IMR-90 (cell line): ENCODE results near the gene F5. TPM values are rescaled to one million over a fixed set of nuclear protein-coding genes. Genes with fewer than 3 reads are reported as not detected.

Source experiments
- ATAC-seq: fragments of 200-7000 bp; cut with Tn5 transposase; 2 replicates; pipeline ENCODE4 v1.9.1; 2020; ENCODE audit warnings: low read depth, mild to moderate bottlenecking, moderate library complexity
- BruUV-seq: library from RNA; stranded (reverse); fragments of 400-500 nt; replicated peaks from 2 replicates; lab custom pipeline; 2021; lab: Mats Ljungman, UMichigan
- CTCF ChIA-PET: fragments of 300-600 bp; formaldehyde crosslinking; extraction: SDS; loops from one replicate; lab custom pipeline; 2021; ENCODE audit warnings: antibody characterized with exemption; lab: Yijun Ruan, JAX
- POLR2A ChIA-PET: fragments of 300-600 bp; sonication (Branson Sonifier 250); formaldehyde crosslinking; loops from one replicate; lab custom pipeline; 2022; ENCODE audit warnings: antibody characterized with exemption; ENCODE audit not compliant: unreplicated experiment; lab: Charles Lee
- DNase-seq: peaks from one replicate; pipeline ENCODE4 v3.0.0; 2013
- H2AFZ ChIP-seq: replicated peaks from 2 replicates; pipeline ENCODE3; 2013; ENCODE audit warnings: low read length, mild to moderate bottlenecking; ENCODE audit not compliant: poor library complexity
- H2AK5ac ChIP-seq: 2 replicates; pipeline ENCODE4 v1.6.1; 2013; ENCODE audit warnings: low read depth, low read length, inconsistent platforms
- H2AK9ac ChIP-seq: replicated peaks from 2 replicates; pipeline ENCODE3; 2013; ENCODE audit warnings: mild to moderate bottlenecking, low read depth, low read length, moderate library complexity; ENCODE audit not compliant: poor library complexity
- H2BK120ac ChIP-seq: 2 replicates; pipeline ENCODE4 v1.6.1; 2013; ENCODE audit warnings: low read depth, low read length, inconsistent platforms
- H2BK15ac ChIP-seq: 3 replicates; pipeline ENCODE4 v1.6.1; 2013; ENCODE audit warnings: low read depth, low read length, inconsistent platforms
- H2BK20ac ChIP-seq: 2 replicates; pipeline ENCODE4 v1.6.1; 2013; ENCODE audit warnings: low read depth, mild to moderate bottlenecking, inconsistent platforms, low read length, moderate library complexity
- H2BK5ac ChIP-seq: 2 replicates; pipeline ENCODE4 v1.6.1; 2013; ENCODE audit warnings: mild to moderate bottlenecking, low read depth, low read length, inconsistent platforms; ENCODE audit not compliant: poor library complexity, severe bottlenecking
- H3K14ac ChIP-seq: replicated peaks from 2 replicates; pipeline ENCODE4 v1.6.1; 2013; ENCODE audit warnings: low read depth, low read length, inconsistent platforms
- H3K18ac ChIP-seq: 2 replicates; pipeline ENCODE4 v1.6.1; 2013; ENCODE audit warnings: low read depth, low read length, control low read depth
- H3K23ac ChIP-seq: 2 replicates; pipeline ENCODE4 v1.6.1; 2013; ENCODE audit warnings: low read depth, low read length, inconsistent platforms
- H3K27ac ChIP-seq: 2 replicates; pipeline ENCODE4 v1.5.1; 2013; ENCODE audit warnings: mild to moderate bottlenecking, control low read depth, low read length; ENCODE audit not compliant: insufficient read depth
- H3K27me3 ChIP-seq: 2 replicates; pipeline ENCODE4 v1.6.1; 2013; ENCODE audit warnings: low read length; ENCODE audit not compliant: control insufficient read depth, insufficient read depth
- H3K36me3 ChIP-seq: 2 replicates; pipeline ENCODE4 v1.6.1; 2013; ENCODE audit warnings: low read length, mixed read lengths; ENCODE audit not compliant: control insufficient read depth, insufficient read depth
- H3K4ac ChIP-seq: 2 replicates; pipeline ENCODE4 v1.6.1; 2013; ENCODE audit warnings: low read depth, low read length, inconsistent platforms
- H3K4me1 ChIP-seq: 2 replicates; pipeline ENCODE4 v1.6.1; 2013; ENCODE audit warnings: low read length, mixed read lengths; ENCODE audit not compliant: control insufficient read depth, insufficient read depth
- H3K4me2 ChIP-seq: 2 replicates; pipeline ENCODE4 v1.6.1; 2013; ENCODE audit warnings: low read depth, mild to moderate bottlenecking, control low read depth, low read length, moderate library complexity
- H3K4me3 ChIP-seq: 2 replicates; pipeline ENCODE4 v1.5.1; 2013; ENCODE audit warnings: low read depth, mild to moderate bottlenecking, control low read depth, low read length, moderate library complexity; ENCODE audit not compliant: insufficient read depth
- H3K56ac ChIP-seq: 2 replicates; pipeline ENCODE4 v1.6.1; 2013; ENCODE audit warnings: low read length, inconsistent platforms; ENCODE audit not compliant: insufficient read depth; ENCODE audit errors: extremely low read depth
- H3K79me1 ChIP-seq, 2 experiments: 2 replicates each; pipeline ENCODE4 v1.6.1; 2013; ENCODE audit warnings: low read length in 2 of 2, inconsistent platforms in 1 of 2, low read depth in 1 of 2
- H3K9ac ChIP-seq: 2 replicates; pipeline ENCODE4 v1.6.1; 2013; ENCODE audit warnings: low read depth, low read length, control low read depth
- H3K9me1 ChIP-seq: 2 replicates; pipeline ENCODE4 v1.6.1; 2013; ENCODE audit warnings: low read length, inconsistent platforms; ENCODE audit not compliant: insufficient read depth
- H3K9me3 ChIP-seq: 2 replicates; pipeline ENCODE4 v1.6.1; 2013; ENCODE audit warnings: low read length; ENCODE audit not compliant: control insufficient read depth, insufficient read depth
- H4K20me1 ChIP-seq: 2 replicates; pipeline ENCODE4 v1.6.1; 2013; ENCODE audit warnings: low read length, inconsistent platforms; ENCODE audit not compliant: insufficient read depth
- H4K5ac ChIP-seq: 2 replicates; pipeline ENCODE4 v1.6.1; 2013; ENCODE audit warnings: mild to moderate bottlenecking, low read depth, low read length, control low read depth
- H4K8ac ChIP-seq, 2 experiments: 2 replicates each; pipeline ENCODE4 v1.6.1; 2013; ENCODE audit warnings: low read depth in 2 of 2, low read length in 2 of 2, control low read depth in 1 of 2, inconsistent platforms in 1 of 2
- H4K91ac ChIP-seq: 2 replicates; pipeline ENCODE4 v1.6.1; 2013; ENCODE audit warnings: low read depth, low read length, inconsistent platforms; ENCODE audit not compliant: insufficient read depth
- CEBPB ChIP-seq: IDR thresholded peaks from 2 replicates; pipeline ENCODE4 v1.6.1; 2012; ENCODE audit warnings: low read depth, low read length, improper control_type of control experiment
- CHD1 ChIP-seq: IDR thresholded peaks from 2 replicates; pipeline ENCODE4 v1.6.1; 2012; ENCODE audit warnings: low read depth, low read length, improper control_type of control experiment
- CTCF ChIP-seq: conservative IDR thresholded peaks from 2 replicates; pipeline ENCODE4 v1.5.1; 2012; ENCODE audit warnings: mild to moderate bottlenecking, low read depth, low read length, improper control_type of control experiment
- FOS ChIP-seq: fragments of 150-350 bp; IDR thresholded peaks from 2 replicates; pipeline ENCODE4 v1.6.1; 2016; ENCODE audit warnings: low read depth, low read length
- POLR2A ChIP-seq: IDR thresholded peaks from 2 replicates; pipeline ENCODE4 v1.6.1; 2012; ENCODE audit warnings: mild to moderate bottlenecking, low read depth, low read length
- RAD21 ChIP-seq: IDR thresholded peaks from 2 replicates; pipeline ENCODE4 v1.6.1; 2012; ENCODE audit warnings: low read length, improper control_type of control experiment
- RCOR1 ChIP-seq: IDR thresholded peaks from 2 replicates; pipeline ENCODE4 v1.6.1; 2012; ENCODE audit warnings: mild to moderate bottlenecking, low read length, improper control_type of control experiment; ENCODE audit not compliant: insufficient replicate concordance
- SMC3 ChIP-seq: fragments of 150-350 bp; IDR thresholded peaks from 2 replicates; pipeline ENCODE4 v1.6.1; 2016; ENCODE audit warnings: low read depth, mild to moderate bottlenecking, antibody characterized with exemption, low read length, moderate library complexity
- USF2 ChIP-seq: fragments of 150-350 bp; IDR thresholded peaks from 2 replicates; pipeline ENCODE4 v1.6.1; 2017; ENCODE audit warnings: mild to moderate bottlenecking, antibody characterized with exemption, low read length, low read depth
- WGBS, 2 experiments: methylation state at CpG; one replicate each; pipeline versions ENCODE4 v1.1.5 to v1.1.7; 2013; ENCODE audit warnings: missing lambda C conversion rate in 2 of 2; ENCODE audit not compliant: insufficient read length in 1 of 2; ENCODE audit errors: extremely low coverage in 2 of 2; 5-methylcytosine and 5-hydroxymethylcytosine counted together
- dilution Hi-C: fragments of 300-500 bp; cut with HindIII; formaldehyde crosslinking; loops from one replicate; pipeline ENCODE4 v1.14.3; 2018; ENCODE audit warnings: low sequenced_read_pairs; ENCODE audit not compliant: unreplicated experiment
- in situ Hi-C: fragments of 300-500 bp; cut with MboI; formaldehyde crosslinking; loops from 3 replicates; pipeline ENCODE4 v1.14.3; 2019; ENCODE audit warnings: low sequenced_read_pairs, inconsistent platforms, mixed read lengths
- intact Hi-C: fragments of 100-400 bp; cut with micrococcal nuclease; formaldehyde crosslinking; loops from 2 replicates; pipeline ENCODE4 v1.10.0; 2022
- polyA plus RNA-seq, 3 experiments: library from polyadenylated mRNA; depleted of rRNA; stranded (reverse); fragments of >200 nt; gene quantifications; 2 replicates each; pipeline ENCODE4 v1.2.3, GENCODE V29; 2012; ENCODE audit warnings: low replicate concordance in 1 of 3
- total RNA-seq: library from RNA; depleted of rRNA; stranded (reverse); fragments of >200 nt; gene quantifications from 2 replicates; pipeline ENCODE4 v1.2.3, GENCODE V29; 2012

F5 gene
- total and polyA plus RNA-seq, 2 of the 4 experiments (the other 2 are of a cell fraction) = not detected

- Histone ChIP-seq H3K9me3 (no peaks in the 10 kb centered on the region), H2AK5ac (no peak overlapping the region), H4K20me1 (no peaks in the 10 kb centered on the region), H3K18ac (no peak overlapping the region), H3K9me1 (no peaks in the 10 kb centered on the region; the same call in 1 of the 2 replicates), H3K4me3 (no peak overlapping the region), H3K79me1 (no peaks in the 10 kb centered on the region), H2AFZ (no peak overlapping the region), H2BK120ac (no peak overlapping the region), H4K91ac (no peak overlapping the region), H3K4me1 (0 out of 2 replicates have a peak, but pooled peaks cover 2% of the 10 kb centered on the region), H3K4ac (no peak overlapping the region), H3K9ac (no peak overlapping the region), H2BK15ac (no peak overlapping the region), H3K36me3 (no peaks in the 10 kb centered on the region), H3K14ac (no peak overlapping the region), H3K27ac (no peak overlapping the region), H2BK20ac (no peak overlapping the region), H4K8ac (no peak overlapping the region), H2AK9ac (no peak overlapping the region), H3K23ac (no peak overlapping the region), H2BK5ac (no peak overlapping the region), H3K56ac (no peak overlapping the region), H4K5ac (no peak overlapping the region), H3K4me2 (no peak overlapping the region), H3K27me3 (no peaks in the 10 kb centered on the region)
- in situ Hi-C loops = no loop called here
- TF ChIP-seq CHD1 (no peak), USF2 (no peak), FOS (no peak), RAD21 (no peak), RCOR1 (no peak), CEBPB (no peak), SMC3 (no peak), CTCF (no peak), POLR2A (no peak)
- intact Hi-C loops = no loop called here
- CTCF ChIA-PET = interaction anchor here (1.2 kb wide), 1 partner anchor 11 kb away, joined by 3 read pairs; no protein-coding TSS in a partner anchor
- BruUV-seq = no TSS peak
- DNase-seq (no peak), ATAC-seq (no peak)
- WGBS, 2 experiments = no CpG with 5 or more reads among the region's 2 CpGs
- POLR2A ChIA-PET = interaction anchor here (0.6 kb wide), 1 partner anchor 166 kb away, joined by 3 read pairs; no protein-coding TSS in a partner anchor
- dilution Hi-C loops = no loop called here
Observed at GRCh38 chr1:169534653-169535052, 51.6 kb downstream of the F5 start.
